ENCODE data around the gene PPARA.

Gene PPARA

GRCh38 chr22:46172522-46173110 is 22.3 kb downstream of the PPARA start:
- FAIRE-seq (no peak), DNase-seq (ENCODE audit: insufficient read length) (no peak)
- TF ChIP-seq TAF1 (IDR thresholded peaks at IDR 0.05; ENCODE audit: borderline replicate concordance, low read depth, low read length), result no peak
- no peak for TF ChIP-seq POLR2A (IDR thresholded peaks at IDR 0.05; ENCODE audit: low read depth, low read length)

GRCh38 chr22:46173152-46173551 is 22.8 kb downstream of the PPARA start:
- DNase-seq (ENCODE audit: insufficient read length), result no peak
- TF ChIP-seq POLR2A (IDR thresholded peaks at IDR 0.05; ENCODE audit: low read depth, low read length), result no peak
- no peak for TF ChIP-seq POLR2AphosphoS5 (IDR thresholded peaks at IDR 0.05; ENCODE audit: low read depth, low read length)
- no peak for TF ChIP-seq TAF1 (IDR thresholded peaks at IDR 0.05; ENCODE audit: borderline replicate concordance, low read depth, low read length)
- FAIRE-seq, result no peak

DNA sequence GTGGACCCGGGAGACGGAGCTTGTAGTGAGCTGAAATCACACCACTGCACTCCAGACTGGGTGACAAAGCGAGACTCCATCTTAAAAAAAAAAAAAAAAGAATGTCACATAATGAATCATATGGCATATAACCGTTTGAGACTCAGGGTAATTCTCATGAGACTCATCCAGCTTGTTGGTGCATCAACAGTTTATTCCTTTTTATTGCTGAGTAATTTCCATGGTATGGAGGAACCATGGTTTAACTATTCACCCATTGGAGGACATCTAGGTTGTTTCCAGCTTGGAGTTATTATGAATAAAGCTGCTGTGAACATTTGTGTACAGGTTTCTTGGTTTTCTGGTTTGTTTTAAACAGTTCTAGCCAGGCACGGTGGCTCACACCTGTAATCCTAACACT is 25.3 kb downstream of the PPARA start:
- DNase-seq (ENCODE audit: insufficient read length) (no peak), FAIRE-seq (no peak)
- TF ChIP-seq POLR2A (IDR thresholded peaks at IDR 0.05; ENCODE audit: low read depth, low read length), result no peak
- TF ChIP-seq TAF1 (IDR thresholded peaks at IDR 0.05; ENCODE audit: borderline replicate concordance, low read depth, low read length), result no peak
- no peak for TF ChIP-seq POLR2AphosphoS5 (IDR thresholded peaks at IDR 0.05; ENCODE audit: low read depth, low read length)

DNA sequence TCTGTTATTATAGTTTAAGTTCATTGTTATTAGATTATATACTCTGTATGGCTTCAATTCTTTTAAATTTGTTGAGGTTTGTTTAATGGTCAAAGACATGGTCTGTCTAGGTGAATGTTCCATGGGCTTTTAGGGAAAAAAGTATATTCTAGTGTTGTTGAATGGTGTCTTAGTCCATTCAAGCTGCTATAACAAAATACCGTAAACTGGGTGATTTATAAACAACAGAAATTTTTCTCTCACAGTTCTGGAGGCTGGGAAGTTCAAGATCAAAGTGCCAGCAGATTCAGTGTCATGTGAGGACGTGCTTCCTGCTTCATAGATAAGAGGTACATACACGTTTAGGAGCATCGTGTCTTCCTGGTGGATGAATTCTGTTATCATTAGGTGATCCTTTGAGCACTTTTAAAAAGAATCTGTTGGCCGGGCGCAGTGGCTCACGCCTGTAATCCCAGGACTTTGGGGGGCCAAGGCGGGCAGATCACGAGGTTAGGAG is 26.2 kb downstream of the PPARA start:
- TF ChIP-seq POLR2AphosphoS5 (IDR thresholded peaks at IDR 0.05; ENCODE audit: low read depth, low read length), result no peak
- no peak for TF ChIP-seq POLR2A (IDR thresholded peaks at IDR 0.05; ENCODE audit: low read depth, low read length)
- no peak for TF ChIP-seq TAF1 (IDR thresholded peaks at IDR 0.05; ENCODE audit: borderline replicate concordance, low read depth, low read length)
- DNase-seq (ENCODE audit: insufficient read length), result no peak
- no peak for FAIRE-seq

GRCh38 chr22:46178755-46179505 is 28.6 kb downstream of the PPARA start:
- FAIRE-seq, result no peak
- DNase-seq (ENCODE audit: insufficient read length), result no peak
- TF ChIP-seq POLR2AphosphoS5 (IDR thresholded peaks at IDR 0.05; ENCODE audit: low read depth, low read length), result no peak
- no peak for TF ChIP-seq TAF1 (IDR thresholded peaks at IDR 0.05; ENCODE audit: borderline replicate concordance, low read depth, low read length)
- no peak for TF ChIP-seq POLR2A (IDR thresholded peaks at IDR 0.05; ENCODE audit: low read depth, low read length)

DNA sequence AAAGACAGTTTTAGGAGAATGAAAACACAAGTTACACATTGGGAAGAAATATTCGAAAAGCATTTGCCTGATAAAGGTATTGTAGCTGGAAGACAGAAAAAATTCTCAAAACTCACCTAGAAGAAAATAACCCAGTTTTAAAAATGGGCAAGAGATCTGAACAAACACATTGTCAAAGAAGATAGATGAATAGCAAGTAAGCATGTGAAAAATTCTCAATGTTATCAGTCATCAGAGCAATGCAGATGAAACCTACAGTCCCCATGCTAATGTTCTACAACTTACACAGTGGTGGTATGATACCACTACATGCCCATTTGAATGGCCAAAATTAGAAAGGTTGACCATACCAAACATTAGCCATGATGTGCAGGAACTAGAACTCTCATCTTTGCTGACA is 29.4 kb downstream of the PPARA start:
- DNase-seq (ENCODE audit: insufficient read length) (no peak), FAIRE-seq (no peak)
- TF ChIP-seq POLR2AphosphoS5 (IDR thresholded peaks at IDR 0.05; ENCODE audit: low read depth, low read length), result no peak
- TF ChIP-seq TAF1 (IDR thresholded peaks at IDR 0.05; ENCODE audit: borderline replicate concordance, low read depth, low read length), result no peak
- TF ChIP-seq POLR2A (IDR thresholded peaks at IDR 0.05; ENCODE audit: low read depth, low read length), result no peak

- no peak for DNase-seq (ENCODE audit: insufficient read length)
- TF ChIP-seq TAF1 (IDR thresholded peaks at IDR 0.05; ENCODE audit: borderline replicate concordance, low read depth, low read length) (no peak), POLR2AphosphoS5 (IDR thresholded peaks at IDR 0.05; ENCODE audit: low read depth, low read length) (no peak), POLR2A (IDR thresholded peaks at IDR 0.05; ENCODE audit: low read depth, low read length) (no peak)
- no peak for FAIRE-seq
These were observed 30.2 kb downstream of the PPARA start for GRCh38 chr22:46180370-46181137.

DNA sequence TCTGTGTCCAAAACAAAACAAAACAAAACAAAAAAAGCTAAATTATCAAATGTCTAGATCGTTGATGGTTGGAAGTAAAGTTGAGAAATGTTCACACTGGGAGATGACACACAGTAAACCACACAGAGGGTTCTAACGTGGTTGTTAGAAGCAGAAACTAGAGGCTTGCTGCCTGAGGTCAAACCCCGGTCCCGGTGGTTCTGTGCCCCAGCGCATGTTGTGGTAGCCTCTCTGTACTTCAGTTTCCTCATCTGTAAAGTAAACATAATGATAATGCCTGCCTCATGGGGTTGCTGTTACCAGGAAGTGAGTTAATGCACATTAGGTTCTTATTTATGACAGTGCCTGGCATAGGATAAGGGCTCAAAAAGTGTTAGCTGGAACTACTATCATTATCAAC is 33.4 kb downstream of the PPARA start:
- DNase-seq (ENCODE audit: insufficient read length) (no peak), FAIRE-seq (peak; percentile 5)
- TF ChIP-seq POLR2A (IDR thresholded peaks at IDR 0.05; ENCODE audit: low read depth, low read length), result no peak
- no peak for TF ChIP-seq TAF1 (IDR thresholded peaks at IDR 0.05; ENCODE audit: borderline replicate concordance, low read depth, low read length)

DNA sequence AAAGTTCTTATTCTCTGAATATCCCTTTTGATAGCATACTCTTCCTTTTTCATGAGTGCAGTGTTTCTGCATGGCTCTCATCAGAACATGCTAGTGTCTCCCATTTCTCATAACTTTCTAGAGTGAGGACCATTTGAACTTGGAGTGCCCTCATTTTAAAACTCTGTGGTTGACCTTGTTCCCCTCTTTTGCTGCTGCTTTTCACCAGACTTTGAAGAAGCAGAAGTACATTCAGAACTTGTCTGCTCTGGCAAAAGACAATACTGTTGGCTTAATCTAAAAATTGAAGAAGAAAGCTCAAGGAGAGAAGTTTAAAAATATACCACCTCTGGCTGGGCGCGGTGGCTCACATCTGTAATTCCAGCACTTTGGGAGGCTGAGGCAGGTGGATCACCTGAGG is 35.0 kb downstream of the PPARA start:
- no peak for TF ChIP-seq POLR2AphosphoS5 (IDR thresholded peaks at IDR 0.05; ENCODE audit: low read depth, low read length)
- no peak for TF ChIP-seq POLR2A (IDR thresholded peaks at IDR 0.05; ENCODE audit: low read depth, low read length)
- no peak for TF ChIP-seq TAF1 (IDR thresholded peaks at IDR 0.05; ENCODE audit: borderline replicate concordance, low read depth, low read length)
- DNase-seq (ENCODE audit: insufficient read length) (no peak), FAIRE-seq (no peak)

GRCh38 chr22:46187862-46188261 is 37.5 kb downstream of the PPARA start:
- TF ChIP-seq TAF1 (IDR thresholded peaks at IDR 0.05; ENCODE audit: borderline replicate concordance, low read depth, low read length) (no peak), POLR2A (IDR thresholded peaks at IDR 0.05; ENCODE audit: low read depth, low read length) (no peak), POLR2AphosphoS5 (IDR thresholded peaks at IDR 0.05; ENCODE audit: low read depth, low read length) (no peak)
- DNase-seq (ENCODE audit: insufficient read length), result no peak
- no peak for FAIRE-seq

GRCh38 chr22:46192210-46192993 is 42.1 kb downstream of the PPARA start:
- TF ChIP-seq TAF1 (IDR thresholded peaks at IDR 0.05; ENCODE audit: borderline replicate concordance, low read depth, low read length) (no peak), POLR2AphosphoS5 (IDR thresholded peaks at IDR 0.05; ENCODE audit: low read depth, low read length) (no peak), POLR2A (IDR thresholded peaks at IDR 0.05; ENCODE audit: low read depth, low read length) (no peak)
- FAIRE-seq (no peak), DNase-seq (ENCODE audit: insufficient read length) (no peak)

Data from GM12892 (cell line).